ENCODE data around the gene KCNQ1. TPM values are rescaled to one million over a fixed set of nuclear protein-coding genes. Genes with fewer than 3 reads are reported as not detected.

The KCNQ1 gene
- total RNA-seq, 2 donors from 2014 or later: 4.4 to 25.3 TPM

DNA sequence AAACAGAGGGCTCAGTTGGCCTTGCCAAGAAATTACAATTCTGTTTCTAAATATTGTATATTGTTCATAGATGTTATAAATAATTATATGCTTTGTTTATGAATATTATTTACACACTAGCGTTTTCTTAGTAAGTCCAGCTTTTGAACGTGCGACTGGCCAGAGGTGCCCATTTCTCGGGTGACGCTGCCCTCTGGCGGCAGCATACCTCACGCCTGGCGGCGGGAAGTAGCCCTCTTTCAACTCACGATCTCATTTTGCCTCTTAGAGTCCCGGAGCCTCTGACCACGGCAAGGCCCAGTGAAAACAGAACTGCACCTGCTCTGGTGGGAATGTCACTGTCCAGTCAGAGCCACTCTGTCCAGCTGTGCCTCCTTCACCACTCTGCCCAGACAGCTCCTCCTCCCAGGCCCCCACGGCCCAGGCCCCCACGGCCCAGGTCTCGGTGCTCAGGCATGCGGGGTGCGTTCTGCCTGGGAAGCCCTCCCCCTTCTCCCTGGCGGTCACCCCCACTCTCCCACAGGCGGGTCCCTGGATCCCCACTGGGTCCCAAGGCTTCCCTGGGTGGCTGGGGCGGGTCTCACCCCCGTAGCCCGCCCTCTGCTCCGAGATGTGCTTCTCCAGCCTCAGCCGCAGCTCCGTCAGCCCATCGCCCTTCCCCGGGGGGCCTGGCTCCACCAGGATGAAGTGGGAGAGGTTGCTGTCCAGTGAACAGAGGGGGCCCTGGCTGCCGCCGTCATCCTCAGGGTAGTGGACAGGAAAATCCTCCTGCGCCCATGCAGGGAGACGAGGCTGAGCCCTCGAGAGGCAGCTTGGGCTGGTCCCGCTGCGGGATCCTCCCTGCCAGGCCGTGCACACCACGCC lies 24.9 kb upstream of the KCNQ1 start:
- ATAC-seq (ENCODE audit: insufficient number of reproducible peaks, low FRiP score, low read depth): peak; percentile 56
- no peak overlapping the region for H3K27ac ChIP-seq

DNA sequence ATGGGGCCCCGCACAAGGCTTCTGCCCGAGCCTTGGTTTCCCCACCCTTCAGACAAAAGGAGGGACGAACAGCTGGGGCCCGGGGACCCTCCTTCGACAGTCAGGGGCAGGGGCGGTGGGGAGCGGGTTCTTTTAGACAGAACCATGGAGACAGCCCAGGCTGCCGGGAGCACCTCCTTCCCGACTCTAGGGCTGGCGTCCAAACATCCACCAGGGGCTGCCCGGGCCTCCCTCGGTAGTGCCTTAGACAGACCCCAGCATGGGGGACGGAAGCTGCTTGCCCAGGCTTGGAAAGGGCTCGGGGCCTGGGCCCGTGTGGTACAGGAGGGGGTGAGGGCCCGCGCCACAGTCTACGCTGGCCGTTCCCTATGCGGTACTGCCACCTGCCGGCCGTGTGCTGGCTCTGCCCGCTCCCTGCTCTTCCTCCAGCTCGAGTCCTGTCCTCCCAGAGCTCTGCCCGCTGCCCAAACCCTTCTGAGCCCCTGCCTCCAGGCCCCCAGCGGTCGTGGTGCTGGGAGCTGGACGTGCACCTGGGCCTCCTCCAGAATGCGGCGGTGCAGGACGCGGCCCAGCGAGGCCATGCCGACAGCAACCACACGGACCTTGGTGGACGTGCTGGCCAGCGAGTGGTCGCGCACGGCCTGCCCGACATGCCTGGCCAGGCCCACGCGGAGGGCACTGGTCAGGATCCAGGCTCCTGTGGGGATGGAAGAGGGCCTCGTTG lies 24.1 kb upstream of the KCNQ1 start:
- H3K4me3 ChIP-seq: no peak overlapping the region
- ATAC-seq (ENCODE audit: insufficient number of reproducible peaks, low FRiP score, low read depth) (peak; percentile 45), DNase-seq (ENCODE audit: low spot score) (no peak)
- no peaks in the 10 kb centered on the region for H3K4me1 ChIP-seq (ENCODE audit: control insufficient read depth in 1 of 2, low read depth in 2 of 2)
- no peaks in the 10 kb centered on the region for H3K36me3 ChIP-seq
- H3K27ac ChIP-seq: no peak overlapping the region
- no peaks in the 10 kb centered on the region for H3K9me3 ChIP-seq
- H3K27me3 ChIP-seq (replicated peaks; ENCODE audit: insufficient read depth): no peaks in the 10 kb centered on the region
- TF ChIP-seq, protein P1, sequence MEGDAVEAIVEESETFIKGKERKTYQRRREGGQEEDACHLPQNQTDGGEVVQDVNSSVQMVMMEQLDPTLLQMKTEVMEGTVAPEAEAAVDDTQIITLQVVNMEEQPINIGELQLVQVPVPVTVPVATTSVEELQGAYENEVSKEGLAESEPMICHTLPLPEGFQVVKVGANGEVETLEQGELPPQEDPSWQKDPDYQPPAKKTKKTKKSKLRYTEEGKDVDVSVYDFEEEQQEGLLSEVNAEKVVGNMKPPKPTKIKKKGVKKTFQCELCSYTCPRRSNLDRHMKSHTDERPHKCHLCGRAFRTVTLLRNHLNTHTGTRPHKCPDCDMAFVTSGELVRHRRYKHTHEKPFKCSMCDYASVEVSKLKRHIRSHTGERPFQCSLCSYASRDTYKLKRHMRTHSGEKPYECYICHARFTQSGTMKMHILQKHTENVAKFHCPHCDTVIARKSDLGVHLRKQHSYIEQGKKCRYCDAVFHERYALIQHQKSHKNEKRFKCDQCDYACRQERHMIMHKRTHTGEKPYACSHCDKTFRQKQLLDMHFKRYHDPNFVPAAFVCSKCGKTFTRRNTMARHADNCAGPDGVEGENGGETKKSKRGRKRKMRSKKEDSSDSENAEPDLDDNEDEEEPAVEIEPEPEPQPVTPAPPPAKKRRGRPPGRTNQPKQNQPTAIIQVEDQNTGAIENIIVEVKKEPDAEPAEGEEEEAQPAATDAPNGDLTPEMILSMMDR (IDR thresholded peaks at IDR 0.05): peak; percentile 90

More for the DNA sequence above, 24.9 kb upstream of the KCNQ1 start:
- Histone ChIP-seq H3K36me3 (no peaks in the 10 kb centered on the region), H3K4me1 (ENCODE audit: control insufficient read depth in 1 of 2, low read depth in 2 of 2) (no peaks in the 10 kb centered on the region), H3K27me3 (replicated peaks; ENCODE audit: insufficient read depth) (no peaks in the 10 kb centered on the region), H3K4me3 (no peak overlapping the region), H3K9me3 (no peaks in the 10 kb centered on the region)
- DNase-seq (ENCODE audit: low spot score): no peak
- TF ChIP-seq, protein P1 (IDR thresholded peaks at IDR 0.05): peak; percentile 73

DNA sequence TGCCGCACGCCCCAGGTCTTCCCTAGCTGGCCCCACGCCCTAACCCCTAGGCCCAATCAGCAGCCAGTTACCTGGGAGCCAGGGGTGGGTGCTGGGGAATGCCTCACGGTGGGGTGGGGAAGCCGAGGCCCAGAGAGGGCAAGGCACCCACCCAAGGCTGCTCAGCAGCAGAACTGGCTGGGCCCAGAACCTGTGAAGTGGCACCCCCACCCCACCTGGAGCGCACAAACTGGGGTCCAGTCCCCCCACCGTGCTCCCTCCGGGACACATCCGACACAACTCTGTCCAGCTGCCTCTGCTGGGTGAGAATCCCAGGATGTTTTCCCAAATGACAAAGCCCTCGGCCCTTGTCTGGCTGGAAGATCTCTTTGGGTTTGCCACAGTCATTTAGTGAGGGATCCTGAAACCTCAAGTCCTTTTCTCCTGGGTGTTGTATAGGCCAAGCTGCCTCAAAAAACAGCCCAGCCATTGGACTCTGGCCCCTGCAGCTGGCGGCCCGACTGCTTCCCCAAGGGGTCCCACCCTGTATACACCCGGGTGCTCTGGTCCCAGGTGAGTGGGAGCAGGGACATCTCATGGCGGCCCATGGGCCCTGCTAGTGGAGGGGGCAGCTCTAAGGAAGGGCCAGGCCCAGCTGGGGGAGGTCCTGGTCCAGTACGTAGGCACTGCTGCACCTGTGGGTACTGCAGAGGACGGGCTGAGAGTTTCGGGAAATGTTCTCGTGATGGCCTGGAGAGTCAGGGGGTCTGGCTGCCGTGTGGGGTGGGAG lies 23.4 kb upstream of the KCNQ1 start:
- no peaks in the 10 kb centered on the region for H3K4me1 ChIP-seq (ENCODE audit: control insufficient read depth in 1 of 2, low read depth in 2 of 2)
- ATAC-seq (ENCODE audit: insufficient number of reproducible peaks, low FRiP score, low read depth): no peak
- no peaks in the 10 kb centered on the region for H3K9me3 ChIP-seq
- no peaks in the 10 kb centered on the region for H3K36me3 ChIP-seq
- H3K27ac ChIP-seq: no peak overlapping the region
- H3K4me3 ChIP-seq: no peak overlapping the region
- TF ChIP-seq, protein P1 (IDR thresholded peaks at IDR 0.05): no peak
- DNase-seq (ENCODE audit: low spot score): no peak
- no peaks in the 10 kb centered on the region for H3K27me3 ChIP-seq (replicated peaks; ENCODE audit: insufficient read depth)

DNA sequence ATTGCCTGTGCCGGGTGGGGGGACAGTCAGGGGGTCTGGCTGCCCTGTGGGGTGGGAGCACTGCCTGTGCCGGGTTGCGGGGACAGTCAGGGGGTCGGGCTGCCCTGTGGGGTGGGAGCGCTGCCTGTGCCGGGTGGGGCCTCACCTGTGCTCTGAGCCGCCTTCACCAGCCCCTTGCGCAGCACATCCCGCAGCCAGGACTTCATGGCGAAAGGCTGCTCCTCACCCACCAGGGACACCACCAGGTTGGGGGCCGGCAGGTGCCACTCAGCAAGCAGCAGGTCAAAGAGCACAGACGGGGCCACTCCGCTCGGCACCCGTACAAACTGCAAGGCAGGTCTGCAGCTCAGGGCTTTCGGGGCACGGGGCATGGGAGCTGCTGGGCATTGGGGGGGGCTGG lies 22.8 kb upstream of the KCNQ1 start:
- no peak for ATAC-seq (ENCODE audit: insufficient number of reproducible peaks, low FRiP score, low read depth)
- TF ChIP-seq, protein P1 (IDR thresholded peaks at IDR 0.05): no peak

More for the DNA sequence above, 22.8 kb upstream of the KCNQ1 start:
- Histone ChIP-seq H3K9me3 (no peaks in the 10 kb centered on the region), H3K27ac (no peak overlapping the region), H3K4me1 (ENCODE audit: control insufficient read depth in 1 of 2, low read depth in 2 of 2) (no peaks in the 10 kb centered on the region), H3K27me3 (replicated peaks; ENCODE audit: insufficient read depth) (no peaks in the 10 kb centered on the region), H3K4me3 (no peak overlapping the region), H3K36me3 (no peaks in the 10 kb centered on the region)
- no peak for DNase-seq (ENCODE audit: low spot score)
